ENCODE results near the gene RAB11FIP4. TPM values are rescaled to one million over a fixed set of nuclear protein-coding genes. Genes with fewer than 3 reads are reported as not detected.

Gene RAB11FIP4
- total and polyA plus RNA-seq, 2 donors (not counting 3 experiments of a cell fraction or from before 2014, with no cell fraction given) = 0.08 to 0.38 TPM

- H2AFZ ChIP-seq (ENCODE audit: low read depth, low read length) = no peak overlapping the region
- H3K9ac ChIP-seq (replicated peaks; ENCODE audit: extremely low read depth, insufficient read depth, low read length) = no peak overlapping the region
- H3K9me1 ChIP-seq (replicated peaks; ENCODE audit: control insufficient read depth, extremely low read depth, insufficient read depth, low read length) = no peaks in the 10 kb centered on the region
- dilution Hi-C loops (cut with MboI; ENCODE audit: extremely low pct_ligation_motif_present, low sequenced_read_pairs) = no loop called here
- intact Hi-C loops (cut with micrococcal nuclease) = no loop called here
- BruUV-seq (replicated peaks) = no TSS peak
- H3K27ac ChIP-seq (ENCODE audit: insufficient read depth, low read depth, low read length) = no peak overlapping the region
- no peaks in the 10 kb centered on the region for H4K20me1 ChIP-seq (replicated peaks; ENCODE audit: control insufficient read depth, extremely low read depth, insufficient read depth, low read length)
- POLR2A ChIA-PET = no interaction called here
- H3K9me3 ChIP-seq (replicated peaks; ENCODE audit: control insufficient read depth, insufficient read depth, low read length) = no peaks in the 10 kb centered on the region
- H3K4me3 ChIP-seq (replicated peaks in 1 of 3; ENCODE audit: insufficient read depth in 1 of 3, low read depth in 1 of 3, low read length in 3 of 3) = no peak overlapping the region
- no peaks in the 10 kb centered on the region for H3K4me1 ChIP-seq (ENCODE audit: control insufficient read depth, extremely low read depth, insufficient read depth, low read length)
- H3K79me2 ChIP-seq (ENCODE audit: control insufficient read depth, insufficient read depth, low read length) = no peaks in the 10 kb centered on the region
- no peak for DNase-seq (ENCODE audit: low read depth, low spot score)
- CTCF ChIA-PET = interaction anchor here (1.1 to 3.1 kb wide), 9 partner anchors 8 to 366 kb away, joined by 3 to 33 read pairs (median 6); partner anchors contain the start of gene UTP6
- peaks cover 0 to 2% of the 10 kb centered on the region in 2 experiments for H3K27me3 ChIP-seq (ENCODE audit: control insufficient read depth in 2 of 2, insufficient read depth in 2 of 2, low read length in 2 of 2)
- H3K4me2 ChIP-seq (ENCODE audit: insufficient read depth, low read length) = no peak overlapping the region
- no peak for FAIRE-seq
- no peaks in the 10 kb centered on the region for H3K36me3 ChIP-seq (ENCODE audit: control insufficient read depth in 2 of 2, extremely low read depth in 1 of 2, insufficient read depth in 2 of 2, low read length in 2 of 2)
- TF ChIP-seq GATA2 (IDR thresholded peaks at IDR 0.05; ENCODE audit: insufficient read depth, insufficient read length, low read depth, low read length) (no peak), POLR2AphosphoS5 (IDR thresholded peaks at IDR 0.05; ENCODE audit: insufficient read depth, low read depth, low read length) (no peak), MAX (IDR thresholded peaks at IDR 0.05; ENCODE audit: insufficient read depth, insufficient read length) (no peak), EZH2 (IDR thresholded peaks at IDR 0.05; ENCODE audit: borderline replicate concordance, low read depth, low read length, severe bottlenecking) (no peak), JUN (IDR thresholded peaks at IDR 0.05; ENCODE audit: borderline replicate concordance, insufficient read depth, insufficient read length, low read depth) (no peak), FOS (IDR thresholded peaks at IDR 0.05; ENCODE audit: borderline replicate concordance, insufficient read depth, low read length) (no peak), POLR2A (IDR thresholded peaks at IDR 0.05; ENCODE audit: low read depth, low read length) (no peak), MYC (IDR thresholded peaks at IDR 0.05; ENCODE audit: low read depth, low read length) (no peak)
- TF ChIP-seq, protein P1, sequence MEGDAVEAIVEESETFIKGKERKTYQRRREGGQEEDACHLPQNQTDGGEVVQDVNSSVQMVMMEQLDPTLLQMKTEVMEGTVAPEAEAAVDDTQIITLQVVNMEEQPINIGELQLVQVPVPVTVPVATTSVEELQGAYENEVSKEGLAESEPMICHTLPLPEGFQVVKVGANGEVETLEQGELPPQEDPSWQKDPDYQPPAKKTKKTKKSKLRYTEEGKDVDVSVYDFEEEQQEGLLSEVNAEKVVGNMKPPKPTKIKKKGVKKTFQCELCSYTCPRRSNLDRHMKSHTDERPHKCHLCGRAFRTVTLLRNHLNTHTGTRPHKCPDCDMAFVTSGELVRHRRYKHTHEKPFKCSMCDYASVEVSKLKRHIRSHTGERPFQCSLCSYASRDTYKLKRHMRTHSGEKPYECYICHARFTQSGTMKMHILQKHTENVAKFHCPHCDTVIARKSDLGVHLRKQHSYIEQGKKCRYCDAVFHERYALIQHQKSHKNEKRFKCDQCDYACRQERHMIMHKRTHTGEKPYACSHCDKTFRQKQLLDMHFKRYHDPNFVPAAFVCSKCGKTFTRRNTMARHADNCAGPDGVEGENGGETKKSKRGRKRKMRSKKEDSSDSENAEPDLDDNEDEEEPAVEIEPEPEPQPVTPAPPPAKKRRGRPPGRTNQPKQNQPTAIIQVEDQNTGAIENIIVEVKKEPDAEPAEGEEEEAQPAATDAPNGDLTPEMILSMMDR (IDR thresholded peaks at IDR 0.05; ENCODE audit: extremely low read depth in 1 of 2, insufficient read depth in 1 of 2, low read depth in 1 of 2, low read length in 2 of 2) = no peak
Observed at GRCh38 chr17:31535581-31535981, 144.1 kb downstream of the RAB11FIP4 start.
